M059J (cell line): ENCODE data around the gene XPA. TPM values are rescaled to one million over a fixed set of nuclear protein-coding genes. Genes with fewer than 3 reads are reported as not detected.

Experiments used
- DNase-seq: peaks from one replicate; pipeline ENCODE4 v3.0.0-alpha.2; 2012; ENCODE audit warnings: low read depth
- total RNA-seq: library from RNA; depleted of rRNA; stranded (reverse); fragments of >200 nt; shearing (Covaris generic); gene quantifications from 2 replicates; pipeline ENCODE4 v1.2.3, GENCODE V29; 2014; rRNA removed

The XPA gene
- total RNA-seq, 1 experiment from 2014 or later, result 9.5 TPM

GRCh38 chr9:97658707-97659106, 38.4 kb downstream of the XPA start:
- no peak for DNase-seq

- no peak for DNase-seq
Observed at GRCh38 chr9:97651646-97652045, 45.5 kb downstream of the XPA start.

- DNase-seq, result no peak
Observed at GRCh38 chr9:97647996-97648395, 49.1 kb downstream of the XPA start.

GRCh38 chr9:97645720-97646119, 51.4 kb downstream of the XPA start:
- no peak for DNase-seq

GRCh38 chr9:97640325-97640724, 56.8 kb downstream of the XPA start:
- DNase-seq, result no peak

GRCh38 chr9:97638666-97639065, 58.5 kb downstream of the XPA start:
- DNase-seq, result peak; percentile 6

GRCh38 chr9:97636903-97637302, 60.2 kb downstream of the XPA start:
- no peak for DNase-seq

GRCh38 chr9:97635026-97635425, 62.1 kb downstream of the XPA start:
- DNase-seq, result no peak

GRCh38 chr9:97633859-97634490, 63.2 kb downstream of the XPA start:
- peak; percentile 22 for DNase-seq

- DNase-seq, result peak; percentile 98
Observed at GRCh38 chr9:97632985-97633858, 63.9 kb downstream of the XPA start, which contains the start of the genes NCBP1 and TSTD2. Gene NCBP1 (plus strand): TSS chr9:97633821. CDS start chr9:97633882, 61 bp downstream. Gene TSTD2 (minus strand): TSS chr9:97633368. CDS start chr9:97627562, 5,806 bp downstream.

GRCh38 chr9:97632248-97632984, 64.7 kb downstream of the XPA start:
- DNase-seq, result peak; percentile 75

- DNase-seq, result no peak
Observed at GRCh38 chr9:97630591-97630990, 66.5 kb downstream of the XPA start.

- no peak for DNase-seq
Observed at GRCh38 chr9:97629156-97629555, 68.0 kb downstream of the XPA start.

GRCh38 chr9:97628668-97629067, 68.5 kb downstream of the XPA start:
- no peak for DNase-seq

GRCh38 chr9:97627624-97628023, 69.5 kb downstream of the XPA start:
- no peak for DNase-seq

- DNase-seq, result no peak
Observed at GRCh38 chr9:97625620-97626019, 71.5 kb downstream of the XPA start.

Other genes with a start within 250 kb of the XPA start
- gene TMOD1, start 195.7 kb downstream of the XPA start, total RNA-seq, result 0.84 and 2.4 TPM in 2 replicates
- 10.7 and 16.3 TPM in 2 replicates for gene TSTD2, start 64.0 kb downstream of the XPA start, total RNA-seq
- gene NCBP1, start 63.5 kb downstream of the XPA start, total RNA-seq, result 31.1 and 43.3 TPM in 2 replicates
- gene FOXE1, start 155.9 kb upstream of the XPA start, total RNA-seq, result not detected in 2 replicates
- gene TRMO, start 225.2 kb upstream of the XPA start, total RNA-seq, result 17.3 and 18.4 TPM in 2 replicates
- gene HEMGN, start 240.8 kb upstream of the XPA start, total RNA-seq, result not detected in 2 replicates